H9 (cell line): ENCODE measurements around the gene BIN1. TPM values are rescaled to one million over a fixed set of nuclear protein-coding genes. Genes with fewer than 3 reads are reported as not detected.

ENCODE experiments used
- DNase-seq: peaks from one replicate; pipeline ENCODE4 v3.0.0-alpha.2; 2017
- H2AFZ ChIP-seq: one replicate; pipeline ENCODE4 v1.6.1; 2013; ENCODE audit warnings: mild to moderate bottlenecking, low read length, control low read depth, moderate library complexity
- H2AK5ac ChIP-seq: 2 replicates; pipeline ENCODE4 v1.6.1; 2013; ENCODE audit warnings: low read length, control low read depth, mixed read lengths; ENCODE audit not compliant: insufficient read length
- H2BK120ac ChIP-seq: one replicate; pipeline ENCODE4 v1.6.1; 2013; ENCODE audit warnings: low read depth, mild to moderate bottlenecking, low read length, control low read depth, inconsistent platforms; ENCODE audit not compliant: poor library complexity, severe bottlenecking
- H2BK12ac ChIP-seq: 2 replicates; pipeline ENCODE4 v1.6.1; 2013; ENCODE audit warnings: low read length, control low read depth, mixed read lengths, low read depth; ENCODE audit not compliant: insufficient read length
- H2BK15ac ChIP-seq: 2 replicates; pipeline ENCODE4 v1.6.1; 2013; ENCODE audit warnings: low read depth, low read length, control low read depth
- H2BK20ac ChIP-seq: one replicate; pipeline ENCODE4 v1.6.1; 2013; ENCODE audit warnings: low read depth, mild to moderate bottlenecking, low read length, control low read depth, inconsistent platforms; ENCODE audit not compliant: poor library complexity, severe bottlenecking
- H2BK5ac ChIP-seq: 2 replicates; pipeline ENCODE4 v1.6.1; 2013; ENCODE audit warnings: low read length, control low read depth, mixed read lengths; ENCODE audit not compliant: insufficient read length
- H3K14ac ChIP-seq: 2 replicates; pipeline ENCODE4 v1.6.1; 2013; ENCODE audit warnings: low read length, control low read depth; ENCODE audit not compliant: insufficient read depth
- H3K18ac ChIP-seq: 2 replicates; pipeline ENCODE4 v1.6.1; 2013; ENCODE audit warnings: low read depth, mild to moderate bottlenecking, mixed read lengths, low read length, control low read depth; ENCODE audit not compliant: insufficient read length
- H3K23ac ChIP-seq: 2 replicates; pipeline ENCODE4 v1.6.1; 2013; ENCODE audit warnings: low read length, control low read depth, mixed read lengths, low read depth; ENCODE audit not compliant: insufficient read length
- H3K23me2 ChIP-seq: 2 replicates; pipeline ENCODE4 v1.6.1; 2013; ENCODE audit warnings: low read depth, mild to moderate bottlenecking, mixed read lengths, low read length, control low read depth; ENCODE audit not compliant: insufficient read length, poor library complexity, severe bottlenecking
- H3K27ac ChIP-seq: 2 replicates; pipeline ENCODE4 v1.5.1; 2013; ENCODE audit warnings: low read length, control low read depth, mixed read lengths, low read depth; ENCODE audit not compliant: insufficient read length
- H3K27me3 ChIP-seq: 2 replicates; pipeline ENCODE4 v1.6.1; 2013; ENCODE audit warnings: low read length, control low read depth, inconsistent platforms; ENCODE audit not compliant: insufficient read depth
- H3K4ac ChIP-seq: 2 replicates; pipeline ENCODE4 v1.6.1; 2013; ENCODE audit warnings: low read depth, mild to moderate bottlenecking, control low read depth, inconsistent platforms, low read length, moderate library complexity
- H3K4me1 ChIP-seq: 2 replicates; pipeline ENCODE4 v1.6.1; 2013; ENCODE audit warnings: low read length, control low read depth, inconsistent platforms; ENCODE audit not compliant: insufficient read depth
- H3K4me2 ChIP-seq: 2 replicates; pipeline ENCODE4 v1.6.1; 2013; ENCODE audit warnings: low read length, control low read depth, mixed read lengths; ENCODE audit not compliant: insufficient read length, insufficient read depth
- H3K56ac ChIP-seq: 2 replicates; pipeline ENCODE4 v1.6.1; 2013; ENCODE audit warnings: low read depth, mild to moderate bottlenecking, mixed read lengths, low read length, control low read depth; ENCODE audit not compliant: insufficient read length
- H3K79me1 ChIP-seq: 2 replicates; pipeline ENCODE4 v1.6.1; 2013; ENCODE audit warnings: low read depth, mild to moderate bottlenecking, moderate library complexity, low read length, control low read depth, inconsistent platforms; ENCODE audit not compliant: insufficient read depth, poor library complexity, severe bottlenecking
- H3K79me2 ChIP-seq: 2 replicates; pipeline ENCODE4 v1.6.1; 2013; ENCODE audit warnings: low read length, control low read depth, inconsistent platforms; ENCODE audit not compliant: insufficient read depth
- H3K9ac ChIP-seq: 2 replicates; pipeline ENCODE4 v1.6.1; 2013; ENCODE audit warnings: low read length, control low read depth, mixed read lengths; ENCODE audit not compliant: insufficient read length; ENCODE audit errors: extremely low read depth
- H3K9me3 ChIP-seq: one replicate; pipeline ENCODE4 v1.6.1; 2013; ENCODE audit warnings: low read depth, low read length, inconsistent platforms; ENCODE audit not compliant: control insufficient read depth
- H3T11ph ChIP-seq: one replicate; pipeline ENCODE4 v1.6.1; 2013; ENCODE audit warnings: mild to moderate bottlenecking, low read length, control low read depth, inconsistent platforms
- H4K20me1 ChIP-seq: one replicate; pipeline ENCODE4 v1.6.1; 2013; ENCODE audit not compliant: control insufficient read depth, insufficient read length, insufficient read depth
- H4K5ac ChIP-seq: 2 replicates; pipeline ENCODE4 v1.6.1; 2013; ENCODE audit warnings: low read depth, mild to moderate bottlenecking, mixed read lengths, low read length, control low read depth; ENCODE audit not compliant: insufficient read length
- H4K8ac ChIP-seq: replicated peaks from 2 replicates; pipeline ENCODE4 v1.6.1; 2013; ENCODE audit warnings: low read length, control low read depth, mixed read lengths, low read depth; ENCODE audit not compliant: insufficient read length
- H4K91ac ChIP-seq: 2 replicates; pipeline ENCODE4 v1.6.1; 2013; ENCODE audit warnings: low read depth, mild to moderate bottlenecking, moderate library complexity, mixed read lengths, low read length, control low read depth; ENCODE audit not compliant: insufficient read length
- H3K27ac Mint-ChIP-seq, 3 experiments: 2 replicates in 2 of 3; 3 replicates in 1 of 3; pipeline ENCODE4 v1.8.0; 2020 to 2021; ENCODE audit warnings: mixed read lengths in 3 of 3, mild to moderate bottlenecking in 1 of 3, moderate library complexity in 1 of 3
- H3K27me3 Mint-ChIP-seq: 2 replicates; pipeline ENCODE4 v1.8.0; 2021; ENCODE audit warnings: low read depth, mild to moderate bottlenecking, moderate library complexity, mixed read lengths
- H3K36me3 Mint-ChIP-seq, 3 experiments: 2 replicates in 2 of 3; 3 replicates in 1 of 3; pipeline ENCODE4 v1.8.0; 2020 to 2021; ENCODE audit warnings: low read depth in 3 of 3, mixed read lengths in 3 of 3; ENCODE audit not compliant: insufficient read depth in 1 of 3
- H3K4me1 Mint-ChIP-seq, 2 experiments: 2 replicates each; pipeline ENCODE4 v1.8.0; 2020; ENCODE audit warnings: mixed read lengths in 2 of 2
- H3K4me3 Mint-ChIP-seq, 2 experiments: 2 replicates in 1 of 2; 3 replicates in 1 of 2; pipeline ENCODE4 v1.8.0; 2020 to 2021; ENCODE audit warnings: mild to moderate bottlenecking in 2 of 2, mixed read lengths in 2 of 2, moderate library complexity in 1 of 2
- H3K9me3 Mint-ChIP-seq, 2 experiments: 2 replicates in 1 of 2; 3 replicates in 1 of 2; pipeline ENCODE4 v1.8.0; 2020; ENCODE audit warnings: mild to moderate bottlenecking in 2 of 2, mixed read lengths in 2 of 2, moderate library complexity in 1 of 2
- CTCF ChIP-seq: fragments of 200-600 bp; sonication (generic); conservative IDR thresholded peaks from 3 replicates; pipeline ENCODE4 v1.8.0; 2021; ENCODE audit warnings: antibody characterized with exemption, mild to moderate bottlenecking
- WGBS: extraction: QIAGEN DNeasy Blood & Tissue Kit; methylation state at CpG from one replicate; pipeline ENCODE4 v1.1.7; 2013; ENCODE audit warnings: missing lambda C conversion rate, low lambda C conversion rate, mixed read lengths; ENCODE audit not compliant: insufficient read length; ENCODE audit errors: extremely low coverage; 5-methylcytosine and 5-hydroxymethylcytosine counted together
- total RNA-seq: library from RNA; stranded (reverse); gene quantifications from 2 replicates; pipeline ENCODE4 v1.2.1, GENCODE V29; 2021

Gene BIN1
- total RNA-seq, 1 experiment from 2014 or later, result 32.0 TPM

- Histone ChIP-seq H3K4me2 (no peak overlapping the region), H2BK120ac (no peak overlapping the region), H3K4ac (no peak overlapping the region), H2AFZ (no peak overlapping the region), H3K23me2 (no peaks in the 10 kb centered on the region), H3K79me1 (no peaks in the 10 kb centered on the region), H3T11ph (no peak overlapping the region), H4K20me1 (no peaks in the 10 kb centered on the region), H4K91ac (no peak overlapping the region), H3K23ac (no peak overlapping the region), H2BK5ac (no peak overlapping the region), H3K4me1 (no peaks in the 10 kb centered on the region), H2BK15ac (no peak overlapping the region), H4K8ac (no peak overlapping the region), H4K5ac (no peak overlapping the region), H3K9me3 (peaks cover 5% of the 10 kb centered on the region), H2BK12ac (no peak overlapping the region), H3K79me2 (no peaks in the 10 kb centered on the region), H3K27ac (no peak overlapping the region), H2BK20ac (no peak overlapping the region), H3K9ac (no peak overlapping the region), H2AK5ac (no peak overlapping the region), H3K14ac (no peak overlapping the region), H3K56ac (no peak overlapping the region), H3K27me3 (no peaks in the 10 kb centered on the region), H3K18ac (no peak overlapping the region)
- no peak for TF ChIP-seq CTCF
- H3K4me3 Mint-ChIP-seq, result no peak overlapping the region
- peaks cover 13 to 25% (median 19%) of the 10 kb centered on the region in 3 experiments for H3K36me3 Mint-ChIP-seq
- no peaks in the 10 kb centered on the region for H3K4me1 Mint-ChIP-seq
- WGBS, result no CpG with 5 or more reads among the region's 10 CpGs
- H3K27ac Mint-ChIP-seq, result no peak overlapping the region
- H3K9me3 Mint-ChIP-seq, result peaks cover 26 to 40% of the 10 kb centered on the region in 2 experiments
- peaks cover 12% of the 10 kb centered on the region for H3K27me3 Mint-ChIP-seq
- no peak for DNase-seq
Observed at GRCh38 chr2:127122361-127123027, 15.5 kb upstream of the BIN1 start.
